Renal cortical epithelial cell (primary cell): Measurements from ENCODE around the gene ABCC9. TPM values are rescaled to one million over a fixed set of nuclear protein-coding genes. Genes with fewer than 3 reads are reported as not detected.
"Not testable (repeated sequence)": the region's sequence is repeated elsewhere in the genome, so short reads cannot be mapped to it uniquely, and the experiment has no call there.

Experiments
- DNase-seq: peaks from one replicate; pipeline ENCODE4 v3.0.0-alpha.2; 2011; ENCODE audit warnings: low read depth
- total RNA-seq: library from RNA; depleted of rRNA; stranded (reverse); fragments of >200 nt; gene quantifications from 2 replicates; pipeline ENCODE4 v1.2.3, GENCODE V29; 2014

Gene ABCC9
- total RNA-seq, 1 donor from 2014 or later = 0.40 TPM

- no peak for DNase-seq
Observed at GRCh38 chr12:21934173-21934572, 7.1 kb downstream of the ABCC9 start.

DNA sequence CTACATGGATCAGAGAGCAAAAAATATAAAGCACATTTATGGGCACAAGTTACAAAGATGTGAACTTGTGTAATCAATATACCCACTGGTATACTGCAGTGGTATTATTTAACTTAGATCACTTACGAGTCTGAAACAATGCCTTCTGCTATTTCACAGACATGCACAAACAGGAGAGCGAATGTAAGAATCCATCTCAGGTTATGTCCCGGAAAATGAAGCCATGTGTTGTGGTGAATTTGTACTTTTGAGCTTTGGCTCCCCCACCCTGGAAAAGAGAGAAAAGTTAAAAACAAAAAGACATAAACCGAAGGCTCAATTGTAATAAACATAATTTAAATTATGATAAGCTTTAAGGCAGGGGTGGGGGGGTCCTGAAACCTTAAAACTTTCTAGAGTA lies 7.6 kb downstream of the ABCC9 start:
- no peak for DNase-seq

- not testable (repeated sequence) for DNase-seq
Observed at GRCh38 chr12:21929972-21930371, 11.3 kb downstream of the ABCC9 start.

GRCh38 chr12:21925296-21925913 lies 15.8 kb downstream of the ABCC9 start:
- no peak for DNase-seq

DNA sequence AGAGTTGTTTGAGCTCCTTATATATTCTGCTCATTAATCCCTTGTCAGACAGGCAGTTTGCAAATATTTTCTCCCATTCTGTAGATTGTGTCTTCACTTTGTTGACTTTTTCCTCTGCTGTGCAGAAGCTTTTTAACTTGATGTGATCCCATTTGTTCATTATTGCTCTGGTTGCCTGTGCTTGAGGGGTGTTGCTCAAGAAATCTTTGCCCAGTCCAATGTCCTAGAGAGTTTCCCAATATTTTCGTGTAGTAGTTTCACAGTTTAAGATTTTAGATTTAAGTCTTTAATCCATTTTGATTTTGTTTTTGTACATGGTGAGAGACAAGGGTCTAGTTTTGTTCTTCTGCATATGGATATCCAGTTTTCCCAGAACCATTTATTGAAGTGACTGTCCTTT lies 19.8 kb downstream of the ABCC9 start:
- DNase-seq = no peak

- DNase-seq = no peak
Observed at GRCh38 chr12:21918456-21918855, 22.8 kb downstream of the ABCC9 start.

- no peak for DNase-seq
Observed at GRCh38 chr12:21913823-21914222, 27.4 kb downstream of the ABCC9 start.

DNA sequence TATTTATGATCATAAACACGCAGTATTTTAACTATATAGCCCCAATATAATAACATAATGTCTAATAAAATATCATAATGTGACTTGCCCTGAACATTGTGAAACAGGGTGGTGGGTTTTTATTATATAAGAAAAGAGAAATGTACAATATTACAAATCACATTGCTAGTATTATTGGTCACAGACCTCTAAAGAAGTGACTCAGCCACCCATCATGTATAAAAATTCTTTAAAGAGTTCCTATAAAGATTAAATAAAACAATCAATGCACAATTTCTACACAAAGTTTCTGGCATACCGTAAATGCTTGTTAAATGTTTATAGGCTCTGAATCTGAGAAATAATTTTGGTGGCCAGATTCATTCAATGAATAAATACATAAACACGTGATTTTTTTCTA lies 28.9 kb downstream of the ABCC9 start:
- no peak for DNase-seq

- no peak for DNase-seq
Observed at GRCh38 chr12:21911832-21912231, 29.4 kb downstream of the ABCC9 start.

GRCh38 chr12:21910657-21911056 lies 30.6 kb downstream of the ABCC9 start:
- DNase-seq = no peak

DNA sequence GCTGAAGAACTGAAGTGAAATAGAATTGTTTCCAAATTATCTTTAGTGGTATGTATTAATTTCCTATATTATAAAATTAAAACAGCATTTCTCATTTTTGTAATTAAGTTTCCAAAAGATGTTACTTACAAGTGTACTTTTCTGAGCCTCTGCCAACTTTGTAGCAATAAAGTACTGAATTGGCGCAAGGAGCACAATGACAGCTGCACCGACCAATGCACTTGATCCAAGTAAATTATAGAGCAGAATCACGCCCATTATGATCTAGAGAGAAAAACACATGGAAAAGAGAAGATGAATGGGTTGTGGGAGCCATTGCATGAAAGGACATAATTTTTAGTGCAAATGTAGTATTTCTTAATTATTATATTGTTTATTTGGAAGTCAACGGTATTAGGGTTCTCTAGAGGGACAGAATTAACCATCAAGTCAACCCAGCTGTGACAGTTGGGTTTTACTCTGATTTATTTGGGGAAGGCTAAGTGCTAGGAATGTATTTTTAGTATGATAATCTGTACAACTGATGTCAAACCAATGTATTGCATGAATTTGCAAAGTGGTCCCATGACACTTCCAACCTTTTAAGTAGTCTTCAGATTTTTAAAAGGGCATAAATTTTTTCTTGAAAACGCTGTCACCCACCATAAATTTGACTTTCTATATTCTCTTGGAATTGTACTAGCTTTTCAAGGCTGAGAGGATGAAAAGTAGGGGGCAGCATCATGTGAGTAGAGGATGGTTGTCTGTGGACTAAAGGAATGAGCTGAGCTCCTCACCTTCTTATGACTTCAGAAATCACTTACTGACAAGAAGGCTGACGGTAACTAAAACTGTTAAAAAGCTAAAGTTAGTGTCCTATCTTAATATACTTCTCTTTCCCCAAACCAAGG lies 33.0 kb downstream of the ABCC9 start:
- DNase-seq = no peak

- peak; percentile 10 for DNase-seq
Observed at GRCh38 chr12:21906919-21907493, 34.2 kb downstream of the ABCC9 start.

DNA sequence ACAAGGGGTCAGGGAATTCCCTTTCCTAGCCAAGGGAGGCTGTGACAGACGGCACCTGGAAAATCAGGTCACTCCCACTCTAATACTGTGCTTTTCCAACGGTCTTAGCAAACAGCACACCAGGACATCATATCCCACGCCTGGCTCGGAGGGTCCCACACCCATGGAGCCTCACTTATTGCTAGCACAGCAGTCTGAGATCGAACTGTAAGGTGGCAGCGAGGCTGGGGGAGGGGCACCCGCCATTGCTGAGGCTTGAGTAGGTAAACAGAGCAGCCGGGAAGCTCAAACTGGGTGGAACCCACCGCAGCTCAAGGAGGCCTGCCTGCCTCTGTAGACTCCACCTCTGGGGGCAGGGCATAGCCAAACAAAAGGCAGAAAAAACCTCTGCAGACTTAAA lies 41.7 kb downstream of the ABCC9 start:
- DNase-seq = not testable (repeated sequence)

- DNase-seq = no peak
Observed at GRCh38 chr12:21895651-21896050, 45.6 kb downstream of the ABCC9 start.

DNA sequence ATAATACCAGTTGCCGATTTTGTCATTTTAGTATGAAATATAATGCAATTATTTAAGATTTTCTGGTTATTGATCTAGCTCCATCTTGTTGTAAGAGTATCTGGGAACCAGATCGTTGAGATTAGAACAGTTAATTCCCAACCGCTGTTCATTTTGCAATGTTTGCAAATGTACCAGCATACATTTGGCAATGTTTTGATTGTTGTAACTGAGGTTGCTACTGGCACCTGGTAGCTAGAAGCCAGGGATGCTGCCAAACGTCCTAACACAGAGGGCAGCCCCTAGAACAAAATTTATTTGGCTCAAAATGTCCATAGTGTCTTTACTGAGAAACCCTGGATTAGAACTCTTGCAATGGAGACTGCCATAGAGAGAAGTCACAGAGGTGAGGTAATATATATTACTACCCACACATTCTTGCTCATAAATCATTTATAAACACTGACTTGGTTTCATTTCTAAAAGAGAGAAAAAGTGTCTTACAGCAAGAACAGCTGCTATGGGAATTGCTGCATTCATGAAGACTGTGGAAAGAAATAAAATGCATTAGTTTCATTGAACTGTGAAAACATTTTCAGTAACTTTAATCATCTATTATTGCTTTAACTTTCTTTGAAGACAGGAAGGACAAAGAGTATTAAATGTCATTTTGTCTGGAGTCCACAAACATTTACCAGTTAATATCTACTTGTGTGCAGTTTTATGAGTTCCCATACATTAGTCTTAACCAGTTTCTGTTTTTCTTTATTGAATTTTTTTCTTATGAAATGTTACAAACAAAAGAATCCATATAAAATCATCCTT lies 46.2 kb downstream of the ABCC9 start:
- DNase-seq = no peak

DNA sequence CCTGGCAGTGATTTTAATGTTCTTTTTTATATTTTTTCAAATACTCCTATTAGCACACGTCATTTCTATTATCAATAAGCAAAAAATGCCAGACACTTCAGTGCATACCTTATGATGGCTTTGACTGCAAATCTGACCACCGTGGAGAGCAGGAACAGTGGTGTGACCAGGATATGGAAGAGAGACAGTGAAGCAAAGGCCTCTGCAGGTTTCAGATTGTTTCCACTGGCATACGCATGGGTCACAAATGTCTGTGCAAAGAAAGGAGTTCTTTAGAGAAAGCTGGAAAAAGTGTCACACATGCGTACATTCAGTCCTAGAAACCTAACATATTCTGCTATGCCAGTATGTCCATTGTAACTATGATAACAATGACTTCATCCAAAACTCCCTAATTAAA lies 47.3 kb downstream of the ABCC9 start:
- no peak for DNase-seq

GRCh38 chr12:21892341-21892740 lies 48.9 kb downstream of the ABCC9 start:
- DNase-seq = no peak

GRCh38 chr12:21891751-21892217 lies 49.4 kb downstream of the ABCC9 start:
- DNase-seq = no peak

DNA sequence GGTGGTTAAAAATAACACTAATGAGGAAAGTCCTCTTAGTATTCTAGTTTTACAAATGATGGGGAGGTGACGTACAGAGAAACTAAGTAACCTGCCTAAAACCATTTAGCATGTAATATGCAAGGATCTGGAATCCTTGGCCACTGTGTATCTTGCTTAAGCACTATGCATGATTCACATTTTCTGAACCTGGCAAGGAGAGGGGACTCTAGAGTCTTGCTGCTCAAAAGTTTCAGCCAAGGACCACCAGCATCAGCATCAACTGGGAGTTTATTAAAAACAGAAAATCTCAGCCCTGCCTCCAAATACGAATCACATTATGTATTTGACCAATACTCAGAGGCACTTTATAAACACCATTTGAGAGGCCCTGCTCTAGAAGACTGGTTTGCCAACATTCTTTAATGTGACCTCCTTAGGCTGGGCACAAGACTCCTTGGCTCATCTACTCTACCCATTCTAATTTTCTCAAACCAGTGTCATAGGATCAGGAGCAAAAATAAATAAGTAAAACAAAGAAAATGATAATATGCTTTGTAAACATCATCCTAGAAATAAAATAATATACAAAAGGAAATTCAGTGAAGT lies 52.9 kb downstream of the ABCC9 start:
- no peak for DNase-seq

DNA sequence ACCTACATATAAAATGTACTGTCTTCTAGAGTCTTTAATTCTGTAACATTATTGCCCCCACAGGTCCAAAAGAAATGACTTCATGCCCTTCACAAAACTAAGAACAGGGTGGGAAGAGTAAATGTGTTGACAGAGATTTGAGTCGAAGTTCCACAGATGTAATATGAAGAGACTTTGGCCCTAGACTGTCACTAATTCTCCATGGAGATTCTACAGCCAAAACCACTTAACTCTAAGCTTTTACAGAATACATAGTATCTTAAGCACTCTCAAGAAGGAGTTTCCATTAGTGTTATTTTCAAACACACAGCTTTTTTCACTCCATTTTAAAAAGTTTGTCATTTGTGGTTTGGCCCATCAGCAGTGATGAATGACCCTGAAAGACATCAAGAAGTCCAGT lies 56.3 kb downstream of the ABCC9 start:
- no peak for DNase-seq

DNA sequence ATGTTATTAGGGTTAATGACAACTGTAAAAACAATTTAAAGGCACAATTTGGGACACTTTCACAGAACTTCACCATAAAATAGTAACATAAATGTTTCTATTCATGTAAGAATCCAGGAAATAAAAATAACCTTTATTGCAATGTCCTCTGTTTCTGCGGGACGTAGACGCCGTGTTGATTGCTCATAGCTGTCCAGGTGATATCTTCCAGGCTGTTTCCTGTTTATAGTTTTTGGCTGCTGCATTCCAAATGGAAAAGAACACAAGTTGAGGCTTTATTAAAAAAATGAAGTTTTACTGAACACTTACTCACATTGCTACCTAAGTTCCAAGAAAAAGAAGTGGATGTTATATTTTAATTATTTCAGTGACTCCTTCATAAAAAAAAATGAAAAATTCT lies 58.6 kb downstream of the ABCC9 start:
- no peak for DNase-seq

DNA sequence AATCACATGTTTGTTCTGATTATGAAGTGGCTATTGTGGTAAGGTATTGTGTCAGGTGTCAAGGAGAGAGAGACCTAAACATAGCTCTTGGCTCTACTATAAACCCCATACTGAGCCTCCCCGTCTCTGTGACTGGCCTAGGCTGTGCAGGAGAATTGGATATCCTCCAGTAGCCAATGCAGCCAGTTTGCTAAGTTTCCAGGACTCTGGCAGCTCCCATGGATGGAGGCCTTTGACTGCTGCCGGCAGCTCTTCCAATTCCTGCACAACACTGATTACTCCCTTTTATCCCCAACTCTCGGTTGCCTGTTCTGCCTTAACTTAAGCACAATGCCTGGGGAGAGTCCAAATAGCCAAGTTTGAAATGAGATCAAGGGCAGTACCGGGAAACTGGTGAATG lies 59.3 kb downstream of the ABCC9 start:
- no peak for DNase-seq
